ENCODE results near the gene PPP1R14B.

Gene PPP1R14B

DNA sequence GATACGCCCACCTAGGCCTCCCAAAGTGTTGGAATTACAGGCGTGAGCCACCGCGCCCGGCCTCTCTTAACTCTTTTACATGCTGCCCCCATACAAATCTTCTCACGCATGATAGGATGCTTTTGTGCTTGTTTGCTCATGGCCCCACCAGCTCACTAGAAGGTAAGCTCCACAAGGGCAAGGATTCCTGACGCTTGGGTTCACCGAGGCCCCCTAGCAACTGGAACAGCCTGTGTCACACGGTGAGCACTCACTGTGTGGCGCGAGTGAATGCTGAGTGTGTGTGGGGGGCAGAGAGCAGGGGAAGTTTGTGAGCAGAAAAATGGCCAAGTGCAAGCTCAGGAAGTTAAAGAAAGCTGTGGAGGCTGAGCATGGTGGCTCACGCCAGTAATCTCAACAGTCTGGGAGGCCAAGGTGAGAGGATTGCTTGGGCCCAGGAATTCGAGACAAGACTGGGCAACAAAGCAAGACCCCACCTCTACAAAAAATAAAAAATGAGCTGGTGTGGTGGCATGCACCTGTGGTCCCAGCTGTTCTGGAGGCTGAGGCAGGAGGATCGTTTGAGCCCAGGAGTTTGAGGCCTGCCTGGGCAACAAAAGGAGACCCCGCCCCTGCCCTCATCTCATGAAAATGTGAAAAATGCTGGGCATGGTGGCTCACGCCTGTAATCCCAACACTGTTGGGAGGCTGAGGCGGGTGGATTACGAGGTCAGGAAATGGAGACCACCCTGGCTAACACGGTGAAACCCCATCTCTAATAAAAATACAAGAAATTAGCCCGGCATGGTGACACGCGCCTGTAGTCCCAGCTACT, 35.4 kb upstream of the PPP1R14B start:
- DNase-seq, result no peak

DNA sequence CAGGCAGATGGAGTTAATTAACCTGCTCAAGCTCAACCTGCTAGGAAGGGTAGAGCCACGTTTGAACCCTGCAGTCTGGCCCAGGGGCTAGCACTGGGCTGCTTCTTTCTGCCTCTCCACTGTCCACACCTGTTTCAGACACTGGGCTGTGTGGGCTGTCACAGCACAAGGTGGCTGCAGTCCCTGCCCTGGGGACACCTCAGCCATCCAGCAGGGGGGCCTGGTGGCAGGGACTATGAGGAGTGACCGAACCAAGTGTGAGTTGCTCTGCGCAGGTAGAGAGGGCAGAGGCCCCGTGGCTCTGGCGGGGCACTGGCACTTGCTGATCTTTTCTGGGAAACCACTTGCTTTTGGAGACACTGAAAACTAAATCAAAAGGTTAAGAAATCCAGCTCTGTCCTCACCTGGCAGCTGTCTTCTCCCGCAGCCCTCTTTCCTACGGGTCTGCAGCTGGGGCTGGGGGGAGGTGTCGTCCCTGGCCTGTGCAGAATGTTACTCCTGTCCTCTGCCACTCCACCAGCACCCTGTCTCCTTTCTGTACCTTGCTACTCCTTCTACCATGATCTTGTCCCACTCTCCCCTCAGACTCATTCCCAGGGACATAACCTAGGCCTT, 31.9 kb upstream of the PPP1R14B start:
- DNase-seq, result no peak

DNA sequence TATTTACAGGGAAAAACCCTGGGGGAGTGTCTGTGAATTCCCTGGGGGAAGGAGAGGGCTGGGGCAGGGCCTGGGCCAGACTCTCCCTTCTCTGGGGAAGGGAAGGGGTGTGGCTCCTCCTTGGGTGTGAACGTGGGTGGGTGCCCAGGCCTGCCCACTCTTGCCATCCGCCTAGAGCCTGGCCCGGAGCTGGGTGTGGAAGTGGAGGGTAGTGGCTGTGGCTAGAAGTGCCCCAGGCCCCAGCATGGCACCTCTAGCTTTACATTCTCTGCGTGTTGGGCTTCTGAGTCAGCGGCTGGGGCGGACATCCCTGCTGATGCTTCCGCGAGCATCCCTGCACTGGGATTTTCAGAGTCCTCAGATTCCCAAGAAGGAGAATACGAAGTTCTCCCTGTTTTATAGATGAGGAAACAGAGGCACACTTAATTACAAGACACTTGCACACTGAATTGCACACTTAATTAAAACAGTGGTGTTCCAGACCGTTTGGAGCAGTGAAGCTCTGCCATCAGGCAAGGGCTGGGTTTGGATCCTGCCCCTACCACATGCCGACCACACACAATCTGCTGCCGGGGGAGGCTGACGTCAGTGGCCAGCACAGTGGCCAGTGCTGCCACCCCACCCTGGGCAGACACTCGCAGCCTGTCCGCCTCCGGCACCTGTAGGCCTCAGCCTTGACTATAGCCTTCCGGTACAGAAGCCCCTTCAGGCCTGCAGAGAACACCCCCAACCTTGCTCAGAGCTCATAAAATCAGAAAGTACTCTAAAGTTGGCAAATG, 30.1 kb upstream of the PPP1R14B start:
- DNase-seq, result no peak

DNA sequence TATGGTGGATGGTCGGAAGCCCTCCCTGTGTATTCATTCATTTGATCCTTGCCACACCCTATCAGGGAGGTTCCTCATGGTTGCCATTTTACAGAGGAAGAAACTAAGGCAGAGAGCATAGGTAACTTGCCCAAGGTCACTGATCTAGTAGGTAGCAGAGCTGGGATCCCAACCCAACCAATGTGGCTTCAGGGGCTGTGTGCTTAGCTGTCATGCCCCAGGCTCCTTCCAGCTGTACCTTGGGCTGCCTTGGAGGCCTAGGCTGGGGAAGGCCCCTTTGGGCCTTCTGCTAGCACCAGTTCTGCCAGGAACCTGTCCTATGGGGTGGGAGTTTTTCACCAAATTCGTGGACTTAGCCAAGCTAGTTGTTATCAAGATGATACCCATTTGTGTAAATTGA, 29.1 kb upstream of the PPP1R14B start:
- DNase-seq, result no peak

DNA sequence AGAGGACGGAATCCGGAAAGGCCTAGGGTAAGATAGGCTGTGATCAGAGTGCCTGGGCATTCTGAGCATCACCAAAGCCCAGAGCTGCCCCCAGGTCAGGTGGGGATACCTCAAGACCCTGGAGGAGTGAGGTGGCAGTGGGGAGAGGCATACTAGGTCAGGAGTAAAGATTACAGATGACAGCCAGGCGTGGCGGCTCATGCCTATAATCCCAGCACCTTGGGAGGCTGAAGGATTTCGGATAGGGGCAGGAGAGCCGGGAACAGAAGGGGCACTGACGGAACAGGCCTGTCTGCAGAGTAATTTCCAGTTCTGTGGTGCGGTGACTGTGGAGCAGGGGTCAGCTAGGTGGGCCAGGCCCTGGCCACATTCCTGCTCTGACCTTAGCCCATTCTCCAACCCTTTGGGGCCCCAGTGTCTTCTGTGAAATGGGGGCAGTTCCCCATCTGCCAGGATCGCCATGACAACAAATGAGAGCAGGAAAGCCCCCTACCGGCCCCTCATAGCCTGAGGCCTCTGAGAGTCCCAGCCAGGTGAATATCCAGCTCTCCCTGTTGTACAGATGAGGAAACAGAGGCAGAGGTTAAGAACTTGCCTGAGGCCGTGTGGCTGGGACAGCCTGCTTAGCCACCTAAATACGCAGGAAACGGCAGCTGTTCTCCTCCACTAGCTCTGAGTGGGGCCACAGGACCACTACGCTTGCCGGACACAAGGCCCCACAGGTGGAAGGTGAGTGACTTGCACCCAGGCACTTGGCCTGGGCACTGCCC, 28.5 kb upstream of the PPP1R14B start:
- DNase-seq, result no peak

DNA sequence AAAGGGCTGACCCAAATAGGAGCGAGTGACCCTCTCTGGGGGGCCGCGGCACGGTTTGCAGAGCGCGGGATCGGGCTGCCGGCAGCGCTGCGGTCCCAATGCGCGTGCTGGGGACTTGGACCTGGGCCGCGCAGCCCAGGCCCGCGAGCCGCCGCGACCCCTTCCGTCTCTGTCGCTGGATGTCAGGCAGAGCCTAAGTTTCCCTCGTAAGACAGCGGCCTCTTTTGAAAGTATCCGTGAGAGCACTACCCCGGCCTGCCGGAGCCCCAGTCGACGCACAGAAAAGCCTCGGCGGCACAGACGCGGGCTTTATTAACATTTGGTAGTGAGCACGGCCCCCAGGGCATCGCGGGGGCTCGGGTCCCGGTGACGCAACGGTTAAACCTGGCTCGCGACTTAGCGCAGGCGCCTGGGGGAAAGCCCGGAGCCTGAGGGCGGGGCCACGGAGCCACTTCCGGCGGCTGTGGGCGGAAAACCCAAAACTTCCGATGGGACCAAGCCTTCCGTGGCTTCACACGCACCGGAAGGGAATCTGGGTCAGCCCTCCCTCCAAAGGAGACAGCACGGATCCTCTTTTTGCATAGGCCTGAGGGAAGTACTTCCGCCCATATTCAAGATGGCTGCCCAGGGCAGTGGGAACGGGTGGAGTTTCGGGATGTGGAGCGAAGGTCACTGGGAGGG, 22.9 kb upstream of the PPP1R14B start:
- peak; percentile 100 for DNase-seq

DNA sequence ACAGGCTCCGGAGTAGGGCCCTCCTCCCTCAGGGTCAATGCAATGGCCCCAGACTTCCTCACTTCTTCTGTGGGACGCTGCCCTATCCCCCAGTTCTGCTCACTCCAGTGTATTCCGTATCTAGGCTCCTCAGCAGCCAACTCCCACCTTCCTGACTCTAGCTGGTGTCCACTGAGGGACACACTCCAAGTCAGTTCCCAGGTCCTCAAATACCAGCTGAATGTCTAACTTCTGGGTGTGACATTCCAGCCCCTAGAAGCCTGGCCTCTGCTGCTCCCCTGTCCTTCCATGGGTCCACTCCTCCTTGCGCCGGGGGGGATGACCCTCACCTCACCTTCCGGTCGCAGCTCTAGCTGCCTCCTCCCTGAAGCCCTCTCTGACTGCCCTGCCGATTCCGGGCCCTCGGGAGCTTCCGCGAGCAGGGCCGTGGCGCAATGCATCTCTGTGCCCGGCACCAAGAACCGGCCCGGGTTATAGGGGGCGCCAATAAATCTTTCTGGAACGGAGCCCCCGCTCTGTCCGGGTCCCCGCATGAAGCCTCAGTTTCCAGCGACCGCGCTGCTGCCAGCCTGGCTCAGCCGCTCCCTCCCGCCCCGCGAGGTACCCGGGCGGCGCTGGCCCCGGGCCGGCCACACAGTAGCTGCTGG, 22.3 kb upstream of the PPP1R14B start:
- DNase-seq, result peak; percentile 69

DNA sequence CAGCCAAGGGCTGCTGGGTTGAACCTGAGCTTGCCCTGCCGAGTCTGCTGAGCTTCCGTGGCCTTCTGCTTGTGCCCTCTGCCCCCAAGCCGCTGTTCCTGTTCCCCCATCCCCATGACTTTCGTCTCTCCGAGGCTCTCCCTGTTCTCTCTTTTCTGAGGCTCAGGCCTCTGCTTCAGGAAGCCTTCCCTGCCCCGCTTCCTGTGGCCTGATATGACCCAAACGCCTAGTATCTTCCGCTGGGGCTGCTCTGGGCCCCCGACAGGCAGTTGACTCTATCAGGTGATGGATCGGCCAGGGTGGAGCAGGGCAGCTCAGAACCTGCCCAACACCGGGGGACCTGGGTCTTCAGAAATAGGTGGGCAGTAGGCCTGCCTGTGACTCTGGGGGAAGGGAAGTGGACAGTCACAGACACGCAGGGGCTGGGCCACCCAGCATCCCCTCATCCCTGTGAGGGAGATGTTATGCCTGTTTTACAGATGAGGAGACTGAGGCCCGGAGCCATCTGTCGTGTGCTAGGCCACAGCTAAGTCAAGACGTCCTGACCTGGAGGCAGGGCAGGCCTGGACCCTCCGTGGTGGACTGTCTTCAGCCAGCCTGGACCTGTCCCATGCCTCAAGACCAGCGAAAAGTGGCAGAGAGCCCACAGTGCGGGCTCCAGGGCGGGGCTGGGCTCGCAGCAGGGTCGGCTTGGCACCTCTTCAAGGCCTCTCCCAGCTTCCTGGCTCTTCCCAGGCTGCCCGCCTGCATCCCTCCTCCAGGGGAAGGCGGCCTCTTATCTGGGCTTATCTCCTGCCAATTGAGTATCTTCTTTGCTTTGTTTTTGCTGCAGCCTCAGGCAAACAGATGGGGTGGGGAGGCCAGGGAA, 21.5 kb upstream of the PPP1R14B start:
- peak; percentile 68 for DNase-seq

DNA sequence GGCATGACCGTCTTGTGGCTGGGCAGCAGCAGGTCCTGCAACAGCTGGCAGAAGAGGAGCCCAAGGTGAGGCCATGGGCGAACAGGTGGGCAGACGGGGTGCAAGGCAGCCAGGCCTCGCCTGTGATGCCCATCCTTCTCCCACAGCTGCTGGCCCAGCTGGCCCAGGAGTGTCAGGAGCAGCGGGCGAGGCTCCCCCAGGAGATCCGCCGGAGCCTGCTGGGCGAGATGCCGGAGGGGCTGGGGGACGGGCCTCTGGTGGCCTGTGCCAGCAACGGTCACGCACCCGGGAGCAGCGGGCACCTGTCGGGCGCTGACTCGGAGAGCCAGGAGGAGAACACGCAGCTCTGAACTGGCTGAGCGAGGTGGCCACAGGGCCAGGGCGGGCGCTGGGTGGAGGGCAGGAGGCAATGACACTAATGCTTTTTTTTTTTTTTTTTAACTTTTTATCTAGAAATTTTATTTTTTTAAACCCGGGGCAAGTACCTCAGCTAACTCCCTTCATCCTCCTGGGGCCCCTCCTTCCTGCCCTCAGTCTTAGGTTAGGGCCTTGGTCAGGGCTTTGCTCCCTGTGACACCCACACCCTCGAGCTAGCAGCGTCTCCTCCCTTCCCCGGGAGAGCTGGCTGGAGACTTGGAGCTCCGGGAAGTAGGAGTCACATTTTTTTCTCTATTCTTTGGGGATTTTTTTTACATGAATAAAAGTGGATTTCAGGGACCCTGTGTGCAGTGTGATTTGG, 20.6 kb upstream of the PPP1R14B start:
- no peak for DNase-seq

DNA sequence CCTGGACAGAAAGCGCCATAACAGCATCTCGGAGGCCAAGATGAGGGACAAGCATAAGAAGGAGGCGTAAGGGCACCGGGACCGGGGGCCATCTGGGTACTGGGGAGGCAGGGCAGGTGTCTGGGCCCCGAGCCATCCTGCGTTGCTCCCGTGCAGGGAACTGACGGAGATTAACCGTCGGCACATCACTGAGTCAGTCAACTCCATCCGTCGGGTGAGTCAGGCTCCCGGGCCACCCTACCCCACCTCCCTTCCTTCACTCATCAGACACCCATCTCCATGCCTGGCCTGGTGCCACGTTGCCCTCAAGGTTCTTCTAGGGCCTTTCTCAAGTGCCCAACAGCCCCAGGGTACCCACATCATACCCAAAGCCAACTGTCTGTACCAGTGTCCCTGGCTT, 19.6 kb upstream of the PPP1R14B start:
- DNase-seq, result no peak

DNA sequence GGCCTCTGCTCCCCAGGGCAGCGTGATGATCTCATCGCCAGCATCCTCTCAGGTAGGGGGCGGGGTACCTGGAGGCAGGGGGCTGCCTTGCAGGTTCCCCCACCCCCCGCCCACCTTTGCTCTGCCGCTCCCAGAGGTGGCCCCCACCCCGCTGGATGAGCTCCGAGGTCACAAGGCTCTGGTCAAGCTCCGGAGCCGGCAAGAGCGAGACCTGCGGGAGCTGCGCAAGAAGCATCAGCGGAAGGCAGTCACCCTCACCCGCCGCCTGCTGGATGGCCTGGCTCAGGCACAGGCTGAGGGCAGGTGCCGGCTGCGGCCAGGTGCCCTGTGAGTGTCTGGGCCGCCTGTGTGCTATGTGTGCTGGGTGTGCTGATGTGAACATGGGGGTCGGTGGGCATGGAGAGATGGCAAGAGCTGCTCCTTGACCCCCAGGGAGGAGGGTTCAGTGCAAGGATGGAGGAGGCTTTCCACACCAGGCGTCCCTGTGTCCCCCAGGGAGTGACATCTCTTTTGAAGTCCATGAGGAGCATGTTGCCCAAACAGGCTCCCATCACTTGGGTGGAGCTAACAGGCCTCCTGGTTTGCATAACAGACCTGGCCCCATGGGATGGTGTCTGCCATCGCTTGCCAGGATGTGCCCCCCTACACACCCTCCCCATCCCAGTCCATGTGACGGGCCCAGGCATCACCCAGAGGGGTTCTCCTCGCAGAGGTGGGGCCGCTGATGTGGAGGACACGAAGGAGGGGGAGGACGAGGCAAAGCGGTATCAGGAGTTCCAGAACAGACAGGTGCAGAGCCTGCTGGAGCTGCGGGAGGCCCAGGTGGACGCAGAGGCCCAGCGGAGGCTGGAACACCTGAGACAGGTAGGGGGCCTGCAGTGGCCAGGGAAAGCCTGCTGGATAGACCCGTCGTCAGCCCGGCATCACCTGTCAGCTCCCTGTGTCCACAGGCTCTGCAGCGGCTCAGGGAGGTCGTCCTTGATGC, 18.7 kb upstream of the PPP1R14B start:
- no peak for DNase-seq

DNA sequence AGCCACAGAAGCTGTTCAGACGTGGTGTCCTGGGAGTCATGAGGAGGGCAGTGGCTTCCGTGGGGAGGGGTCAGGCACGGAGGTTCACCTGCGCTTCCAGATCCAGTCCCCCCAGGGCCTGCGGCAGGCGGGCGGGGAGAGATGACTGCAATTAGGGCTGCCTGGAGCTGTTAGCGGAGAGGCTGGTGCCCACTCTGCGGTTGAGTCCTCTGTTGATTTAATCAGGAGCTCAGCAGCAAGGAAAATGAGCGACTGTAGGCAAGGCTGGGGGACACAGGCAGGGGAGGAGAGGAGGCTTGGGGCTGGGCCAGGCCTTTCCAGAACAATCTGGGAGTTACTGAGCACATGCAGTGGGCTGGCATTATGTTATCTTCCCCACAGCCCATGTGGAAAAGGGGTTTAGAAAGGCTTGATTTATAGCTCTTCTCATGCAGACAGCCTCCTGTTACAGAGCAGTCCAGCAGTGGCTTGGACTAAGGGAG, 17.7 kb upstream of the PPP1R14B start:
- no peak for DNase-seq

DNA sequence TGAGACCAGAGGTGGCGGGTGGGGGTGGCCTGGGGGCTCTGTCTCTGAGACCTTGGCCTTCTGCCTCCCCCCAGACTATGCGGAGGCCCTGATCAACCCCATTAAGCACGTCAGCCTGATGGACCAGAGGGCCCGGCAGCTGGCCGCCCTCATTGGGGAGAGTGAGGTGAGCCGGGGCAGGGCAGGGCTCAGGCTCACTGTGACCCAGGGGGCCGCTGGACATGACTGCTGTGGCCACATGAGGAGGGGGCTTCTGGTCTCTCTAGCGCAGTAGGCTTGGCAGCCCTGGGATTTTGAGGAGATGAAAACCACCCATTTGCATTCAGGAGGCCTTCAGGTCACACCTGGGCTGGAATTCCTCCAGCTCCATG, 17.2 kb upstream of the PPP1R14B start:
- DNase-seq, result no peak

DNA sequence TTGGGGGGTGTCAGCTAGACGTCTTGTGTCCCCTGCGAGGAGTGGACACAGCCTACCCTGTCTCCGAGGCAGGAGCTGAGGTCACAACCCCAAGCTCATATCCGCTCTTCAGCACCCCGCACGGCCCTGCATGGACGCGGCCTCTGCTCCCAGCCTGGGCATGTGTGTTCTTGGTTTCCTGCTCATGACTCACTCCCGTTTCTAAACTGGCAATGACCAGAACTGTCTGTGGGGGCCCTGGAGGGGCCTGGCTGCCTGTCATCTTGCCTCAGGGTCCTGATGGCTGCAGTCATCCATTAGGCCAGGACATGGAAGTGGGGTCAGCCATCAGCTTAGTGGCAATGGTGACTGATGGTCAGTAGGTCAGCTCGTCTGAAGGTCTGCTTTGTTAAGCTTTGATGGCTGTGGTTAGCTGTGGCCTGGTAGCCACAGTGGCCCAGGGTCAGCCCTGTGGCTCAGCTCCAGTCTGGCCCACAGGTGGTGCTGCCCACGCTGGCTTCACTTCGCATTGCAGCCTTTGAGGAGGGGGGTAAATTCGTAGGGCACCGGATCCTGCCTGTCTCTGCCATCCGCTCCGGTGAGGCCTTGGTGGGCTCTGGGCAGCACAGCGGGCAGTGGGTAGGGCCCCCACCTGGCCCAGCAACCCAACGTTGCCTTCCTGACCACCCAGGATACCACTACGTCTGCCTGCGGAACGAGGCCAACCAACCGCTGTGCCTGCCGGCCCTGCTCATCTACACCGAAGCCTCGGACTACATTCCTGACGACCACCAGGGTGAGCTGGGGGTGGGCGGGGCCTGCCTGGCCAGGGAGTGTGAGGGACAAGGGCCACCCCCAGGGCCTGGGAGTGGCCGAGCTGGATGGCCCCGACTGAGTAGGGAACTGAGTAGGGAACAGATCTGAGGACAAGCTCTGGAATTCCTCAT, 16.5 kb upstream of the PPP1R14B start:
- peak; percentile 61 for DNase-seq

DNA sequence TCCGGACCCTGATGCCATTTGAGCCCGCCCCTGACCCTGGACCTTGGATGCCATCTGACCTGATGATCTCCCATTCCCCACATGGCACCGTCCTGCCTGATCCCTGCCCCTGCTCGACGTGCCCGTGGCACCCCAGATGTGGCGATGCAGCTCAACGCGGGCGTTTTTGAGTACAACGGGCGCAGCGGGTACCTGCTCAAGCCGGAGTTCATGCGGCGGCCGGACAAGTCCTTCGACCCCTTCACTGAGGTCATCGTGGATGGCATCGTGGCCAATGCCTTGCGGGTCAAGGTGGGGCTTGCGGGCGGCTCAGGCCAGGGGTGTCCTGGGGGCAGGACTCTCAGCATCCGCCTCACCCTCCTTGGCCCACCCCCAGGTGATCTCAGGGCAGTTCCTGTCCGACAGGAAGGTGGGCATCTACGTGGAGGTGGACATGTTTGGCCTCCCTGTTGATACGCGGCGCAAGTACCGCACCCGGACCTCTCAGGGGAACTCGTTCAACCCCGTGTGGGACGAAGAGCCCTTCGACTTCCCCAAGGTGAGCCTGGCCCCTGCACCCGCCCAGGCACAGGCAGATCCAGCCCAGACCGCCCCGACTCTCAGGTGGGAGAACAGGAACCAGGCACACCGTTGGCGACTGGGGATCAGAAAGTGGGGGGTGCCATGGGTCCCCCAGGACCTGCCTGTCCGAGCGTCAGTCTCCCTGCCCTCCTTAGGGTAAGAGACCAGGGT, 15.7 kb upstream of the PPP1R14B start:
- DNase-seq, result no peak

DNA sequence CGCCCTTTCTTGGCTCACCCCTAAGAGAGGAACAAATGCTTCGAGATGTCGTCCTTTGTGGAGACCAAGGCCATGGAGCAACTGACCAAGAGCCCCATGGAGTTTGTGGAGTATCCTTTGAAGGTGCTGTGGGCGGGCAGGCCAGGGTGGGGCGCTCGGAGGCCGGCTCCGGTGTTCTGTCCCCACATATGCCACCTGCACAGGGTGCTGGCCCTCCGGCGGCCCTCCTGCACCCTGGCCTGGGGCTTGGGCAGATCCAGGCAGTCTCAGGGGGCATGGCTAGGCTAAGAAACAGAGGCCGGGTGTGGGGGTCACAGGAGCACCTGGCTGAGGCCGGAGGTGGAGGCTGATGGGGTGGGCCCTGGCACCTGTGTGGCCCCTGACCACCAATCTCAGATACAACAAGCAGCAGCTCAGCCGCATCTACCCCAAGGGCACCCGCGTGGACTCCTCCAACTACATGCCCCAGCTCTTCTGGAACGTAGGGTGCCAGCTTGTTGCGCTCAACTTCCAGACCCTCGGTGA, 14.9 kb upstream of the PPP1R14B start:
- no peak for DNase-seq

Measured in MV-4-11 (cell line).